HepG2 (cell line): Measurements from ENCODE around the gene SLC22A4. TPM values are rescaled to one million over a fixed set of nuclear protein-coding genes. Genes with fewer than 3 reads are reported as not detected.

Source experiments
- ATAC-seq: fragments of 200-7000 bp; cut with Tn5 transposase; 3 replicates; pipeline ENCODE4 v1.9.1; 2020; ENCODE audit warnings: mild to moderate bottlenecking, moderate library complexity
- BruUV-seq: library from RNA; stranded (reverse); fragments of 400-500 nt; replicated peaks from 2 replicates; lab custom pipeline; 2021; lab: Mats Ljungman, UMichigan
- CTCF ChIA-PET: fragments of 300-600 bp; formaldehyde crosslinking; extraction: SDS; loops from one replicate; lab custom pipeline; 2021; ENCODE audit warnings: low total read pairs, inconsistent platforms, low intra/inter-chr PET ratio; lab: Yijun Ruan, JAX
- POLR2A ChIA-PET: fragments of 350-600 bp; sonication (Branson Sonifier 250); formaldehyde crosslinking; loops from one replicate; lab custom pipeline; 2020; ENCODE audit warnings: antibody characterized with exemption, inconsistent platforms; lab: Yijun Ruan, JAX
- DNase-seq: peaks from one replicate; pipeline ENCODE4 v3.0.0-alpha.2; 2015; ENCODE audit warnings: low spot score
- FAIRE-seq: peaks from 3 replicates; lab custom pipeline; 2011; peaks lifted over from hg19 to GRCh38; lab: Jason Lieb, UNC
- H2AFZ ChIP-seq: one replicate; pipeline ENCODE4 v1.6.1; 2011; ENCODE audit warnings: low read length, inconsistent platforms
- H3K27ac ChIP-seq: fragments of 300-600 bp; 3 replicates; pipeline ENCODE4 v1.8.0; 2011; ENCODE audit warnings: mixed run types, mild to moderate bottlenecking, mixed read lengths, low read length, inconsistent platforms; ENCODE audit not compliant: insufficient read depth; ENCODE audit errors: extremely low read length
- H3K27me3 ChIP-seq, 2 experiments: fragments of 200-600 bp in 1 of 2; 2 replicates in 1 of 2; 3 replicates in 1 of 2; pipeline versions ENCODE4 v1.6.0 to v1.8.0; 2011; ENCODE audit warnings: low read length in 2 of 2, mild to moderate bottlenecking in 2 of 2, moderate library complexity in 2 of 2, inconsistent platforms in 1 of 2; ENCODE audit not compliant: insufficient read depth in 2 of 2, control insufficient read depth in 1 of 2
- H3K36me3 ChIP-seq, 2 experiments: fragments of 200-600 bp in 1 of 2; replicated peaks in 1 of 2; 2 replicates in 1 of 2; 3 replicates in 1 of 2; pipeline versions ENCODE4 v1.5.1 to v1.8.0; 2011; ENCODE audit warnings: low read length in 2 of 2, inconsistent platforms in 1 of 2; ENCODE audit not compliant: insufficient read depth in 2 of 2, control insufficient read depth in 1 of 2
- H3K4me1 ChIP-seq: 2 replicates; pipeline ENCODE4 v1.5.1; 2012; ENCODE audit warnings: low read length, inconsistent platforms; ENCODE audit not compliant: insufficient read depth
- H3K4me2 ChIP-seq: 2 replicates; pipeline ENCODE4 v1.6.0; 2011; ENCODE audit warnings: low read depth, low read length, inconsistent platforms
- H3K4me3 ChIP-seq, 3 experiments: fragments of 200-600 bp in 1 of 3; sonication (generic), shearing (Covaris generic) in 1 of 3; replicated peaks in 1 of 3; 2 replicates each; pipeline ENCODE4 v1.5.1; 2011 to 2016; ENCODE audit warnings: low read length in 3 of 3, inconsistent platforms in 2 of 3, low read depth in 2 of 3, mild to moderate bottlenecking in 2 of 3, control low read depth in 1 of 3, mixed read lengths in 1 of 3; ENCODE audit not compliant: insufficient read depth in 1 of 3
- H3K79me2 ChIP-seq: one replicate; pipeline ENCODE4 v1.6.1; 2011; ENCODE audit warnings: low read length, inconsistent platforms; ENCODE audit not compliant: insufficient read depth
- H3K9ac ChIP-seq: 2 replicates; pipeline ENCODE4 v1.6.0; 2011; ENCODE audit warnings: mild to moderate bottlenecking, low read depth, low read length, inconsistent platforms; ENCODE audit not compliant: insufficient read depth
- H3K9me3 ChIP-seq: 2 replicates; pipeline ENCODE4 v1.5.1; 2012; ENCODE audit warnings: mild to moderate bottlenecking, low read length
- H4K20me1 ChIP-seq: 2 replicates; pipeline ENCODE4 v1.6.0; 2011; ENCODE audit warnings: inconsistent platforms, mild to moderate bottlenecking, low read length, moderate library complexity; ENCODE audit not compliant: insufficient read depth
- AGO1 ChIP-seq: fragments of 200-400 bp; formaldehyde crosslinking; IDR thresholded peaks from 2 replicates; pipeline ENCODE4 v1.6.1; 2017; ENCODE audit warnings: mild to moderate bottlenecking, low read depth, low read length, moderate library complexity; ENCODE audit not compliant: poor library complexity, severe bottlenecking
- ASH2L ChIP-seq: fragments of 300-600, 200-600 bp; sonication (generic); IDR thresholded peaks from 2 replicates; pipeline ENCODE4 v1.7.0; 2017; ENCODE audit warnings: low read depth, mild to moderate bottlenecking, moderate library complexity, mixed read lengths, low read length; ENCODE audit not compliant: insufficient read length
- BCL6 ChIP-seq: IDR thresholded peaks from 2 replicates; pipeline ENCODE4 v1.6.1; 2016; ENCODE audit warnings: missing genetic modification reagents, missing compliant biosample characterization
- CAMTA2 ChIP-seq: sonication (generic); formaldehyde crosslinking; IDR thresholded peaks from 2 replicates; pipeline ENCODE4 v1.4.0; 2020; ENCODE audit warnings: mild to moderate bottlenecking, missing genetic modification reagents, borderline replicate concordance
- ETV6 ChIP-seq: sonication (generic); formaldehyde crosslinking; conservative IDR thresholded peaks from 2 replicates; pipeline ENCODE4 v1.4.0; 2020; ENCODE audit warnings: missing genetic modification reagents
- FOXK2 ChIP-seq: fragments of 450-650 bp; IDR thresholded peaks from 2 replicates; pipeline ENCODE4 v1.6.1; 2016
- GPBP1L1 ChIP-seq: sonication (generic); formaldehyde crosslinking; IDR thresholded peaks from 2 replicates; pipeline ENCODE4 v1.5.0; 2020; ENCODE audit warnings: mild to moderate bottlenecking, missing genetic modification reagents
- HNF4A ChIP-seq: sonication (generic); formaldehyde crosslinking; IDR thresholded peaks from 2 replicates; pipeline ENCODE4 v1.4.0; 2020; ENCODE audit warnings: missing genetic modification reagents
- NCOA2 ChIP-seq: sonication (generic); formaldehyde crosslinking; IDR thresholded peaks from 2 replicates; pipeline ENCODE4 v1.8.0; 2022; ENCODE audit warnings: inconsistent platforms
- NCOA5 ChIP-seq: sonication (generic); formaldehyde crosslinking; IDR thresholded peaks from 2 replicates; pipeline ENCODE4 v1.4.0; 2020; ENCODE audit warnings: missing genetic modification reagents
- PBX2 ChIP-seq: IDR thresholded peaks from 2 replicates; pipeline ENCODE4 v1.6.1; 2016; ENCODE audit warnings: control low read depth
- RFXAP ChIP-seq: sonication (generic); formaldehyde crosslinking; IDR thresholded peaks from 2 replicates; pipeline ENCODE4 v1.4.0; 2020; ENCODE audit warnings: missing genetic modification reagents, borderline replicate concordance
- SMARCE1 ChIP-seq: fragments of 450-650 bp; IDR thresholded peaks from 2 replicates; pipeline ENCODE4 v1.6.1; 2017; ENCODE audit warnings: borderline replicate concordance
- TERF1 ChIP-seq: sonication (generic); formaldehyde crosslinking; IDR thresholded peaks from 2 replicates; pipeline ENCODE4 v1.8.0; 2022; ENCODE audit warnings: mild to moderate bottlenecking, missing genetic modification reagents, moderate library complexity
- ZBTB3 ChIP-seq: sonication (generic); formaldehyde crosslinking; IDR thresholded peaks from 2 replicates; pipeline ENCODE4 v1.4.0; 2020; ENCODE audit warnings: low read depth, mild to moderate bottlenecking, moderate library complexity, missing genetic modification reagents, borderline replicate concordance
- ZFY ChIP-seq: sonication (generic); formaldehyde crosslinking; IDR thresholded peaks from 2 replicates; pipeline ENCODE4 v1.4.0; 2020; ENCODE audit warnings: missing genetic modification reagents
- ZNF136 ChIP-seq: sonication (generic); formaldehyde crosslinking; IDR thresholded peaks from 2 replicates; pipeline ENCODE4 v1.8.1; 2022; ENCODE audit warnings: low read depth, mild to moderate bottlenecking, moderate library complexity, missing genetic modification reagents
- ZNF263 ChIP-seq: sonication (generic); formaldehyde crosslinking; IDR thresholded peaks from 2 replicates; pipeline ENCODE4 v1.4.0; 2020; ENCODE audit warnings: missing genetic modification reagents
- ZNF382 ChIP-seq: sonication (generic); formaldehyde crosslinking; IDR thresholded peaks from 2 replicates; pipeline ENCODE4 v1.5.0; 2020; ENCODE audit warnings: missing genetic modification reagents, mild to moderate bottlenecking, borderline replicate concordance
- ZNF558 ChIP-seq: sonication (generic); formaldehyde crosslinking; IDR thresholded peaks from 2 replicates; pipeline ENCODE4 v1.9.0; 2022; ENCODE audit warnings: mild to moderate bottlenecking, missing genetic modification reagents, borderline replicate concordance
- ZNF724P ChIP-seq: sonication (generic); formaldehyde crosslinking; IDR thresholded peaks from 2 replicates; pipeline ENCODE4 v1.8.0; 2022; ENCODE audit warnings: missing genetic modification reagents, borderline replicate concordance
- WGBS: methylation state at CpG from one replicate; pipeline ENCODE4 v1.1.6; 2017; ENCODE audit warnings: low lambda C conversion rate; 5-methylcytosine and 5-hydroxymethylcytosine counted together
- in situ Hi-C: cut with HindIII; loops from 2 replicates; pipeline ENCODE4 v1.10.0; 2017; ENCODE audit warnings: low pct_unique_long_range_greater_than_20kb; ENCODE audit not compliant: extremely low pct_ligation_motif_present
- intact Hi-C: fragments of 100-400 bp; cut with micrococcal nuclease; formaldehyde crosslinking; loops from one replicate; pipeline ENCODE4 v1.10.0; 2022; ENCODE audit not compliant: unreplicated experiment
- polyA plus RNA-seq, 8 experiments: library from polyadenylated mRNA; depleted of rRNA in 3 of 8; stranded (reverse) in 7 of 8; unstranded in 1 of 8; fragments of >200 nt; fragmentation: Illumina TruSeq in 4 of 8; extraction: Trizol in 4 of 8; gene quantifications; 2 replicates each; pipeline versions ENCODE4 v1.2.1 to v1.2.3, GENCODE V29; 2011 to 2016; ENCODE audit warnings: low read depth in 4 of 8, missing spikeins in 1 of 8, mixed read lengths in 1 of 8; ENCODE audit not compliant: insufficient read depth in 1 of 8
- total RNA-seq, 5 experiments: library from RNA; depleted of rRNA; stranded (reverse); fragments of >200 nt; fragmentation: Illumina TruSeq; extraction: Trizol; gene quantifications; 2 replicates each; pipeline ENCODE4 v1.2.3, GENCODE V29; 2016; ENCODE audit warnings: low read depth in 1 of 5

Gene SLC22A4
- total and polyA plus RNA-seq, 2 of the 13 experiments (the other 11 are each of a cell fraction or from before 2014, with no cell fraction given): 0.33 to 0.62 TPM

- Histone ChIP-seq H3K27me3 (no peaks in the 10 kb centered on the region; a peak in 2 of 5 replicates), H3K27ac (peak overlapping the region; percentile 92), H3K4me3 (peak overlapping the region; percentile 51 to 79 (median 55)), H4K20me1 (no peaks in the 10 kb centered on the region), H3K9ac (peak overlapping the region; percentile 91), H3K4me1 (peaks cover 27% of the 10 kb centered on the region), H2AFZ (peak overlapping the region; percentile 85), H3K4me2 (peak overlapping the region; percentile 99), H3K36me3 (no peaks in the 10 kb centered on the region), H3K9me3 (no peaks in the 10 kb centered on the region), H3K79me2 (no peaks in the 10 kb centered on the region)
- DNase-seq (peak; percentile 82), ATAC-seq (peak; percentile 84), FAIRE-seq (peak; percentile 60)
- ChIA-PET POLR2A (interaction anchor here (0.6 to 4.7 kb wide), 28 partner anchors 9 to 496 kb away, joined by 3 to 51 read pairs (median 5); partner anchors contain the start of genes FNIP1, IRF1, P4HA2 and RAD50), CTCF (no interaction called here)
- intact Hi-C loops (loop anchor here (5.0 kb wide), 1 partner anchor 74 kb away; the partner anchor contains the start of gene SLC22A5), in situ Hi-C loops (loop anchor here (10.0 kb wide), 1 partner anchor 201 kb away; the partner anchor contains the start of gene IRF1)
- WGBS: 2% methylated on average over 14 of the region's 50 CpGs
- BruUV-seq: TSS peak; percentile 83
- TF ChIP-seq AGO1 (no peak), HNF4A (CRISPR knock-in tag) (no peak), TERF1 (no peak), SMARCE1 (no peak), BCL6 (CRISPR knock-in tag) (no peak), ZNF263 (CRISPR knock-in tag) (0 out of 2 replicates have a peak, but pooled peaks have one; percentile 41), CAMTA2 (CRISPR knock-in tag) (no peak), ZFY (peak; percentile 85; the same call in 1 of the 2 replicates), NCOA5 (no peak), NCOA2 (CRISPR knock-in tag) (no peak; the same call in 1 of the 2 replicates), ZNF724P (0 out of 2 replicates have a peak, but pooled peaks have one; percentile 43), ZNF382 (CRISPR knock-in tag) (no peak), ZBTB3 (no peak), ASH2L (peak; percentile 68), ZNF558 (CRISPR knock-in tag) (no peak), ETV6 (CRISPR knock-in tag) (no peak; the same call in 1 of the 2 replicates), GPBP1L1 (no peak), ZNF136 (CRISPR knock-in tag) (0 out of 2 replicates have a peak, but pooled peaks have one; percentile 90), PBX2 (CRISPR knock-in tag) (no peak), RFXAP (no peak), FOXK2 (no peak)
Observed at GRCh38 chr5:132293066-132293991, 865 bp upstream of the SLC22A4 start.
